GM19240 (cell line): ENCODE results near the gene LTB.
"Not testable (repeated sequence)": the region's sequence is repeated elsewhere in the genome, so short reads cannot be mapped to it uniquely, and the experiment has no call there.

Experiments
- DNase-seq: peaks from one replicate; pipeline ENCODE4 v3.0.0; 2011; ENCODE audit warnings: low spot score; ENCODE audit not compliant: insufficient read length

The LTB gene

DNA sequence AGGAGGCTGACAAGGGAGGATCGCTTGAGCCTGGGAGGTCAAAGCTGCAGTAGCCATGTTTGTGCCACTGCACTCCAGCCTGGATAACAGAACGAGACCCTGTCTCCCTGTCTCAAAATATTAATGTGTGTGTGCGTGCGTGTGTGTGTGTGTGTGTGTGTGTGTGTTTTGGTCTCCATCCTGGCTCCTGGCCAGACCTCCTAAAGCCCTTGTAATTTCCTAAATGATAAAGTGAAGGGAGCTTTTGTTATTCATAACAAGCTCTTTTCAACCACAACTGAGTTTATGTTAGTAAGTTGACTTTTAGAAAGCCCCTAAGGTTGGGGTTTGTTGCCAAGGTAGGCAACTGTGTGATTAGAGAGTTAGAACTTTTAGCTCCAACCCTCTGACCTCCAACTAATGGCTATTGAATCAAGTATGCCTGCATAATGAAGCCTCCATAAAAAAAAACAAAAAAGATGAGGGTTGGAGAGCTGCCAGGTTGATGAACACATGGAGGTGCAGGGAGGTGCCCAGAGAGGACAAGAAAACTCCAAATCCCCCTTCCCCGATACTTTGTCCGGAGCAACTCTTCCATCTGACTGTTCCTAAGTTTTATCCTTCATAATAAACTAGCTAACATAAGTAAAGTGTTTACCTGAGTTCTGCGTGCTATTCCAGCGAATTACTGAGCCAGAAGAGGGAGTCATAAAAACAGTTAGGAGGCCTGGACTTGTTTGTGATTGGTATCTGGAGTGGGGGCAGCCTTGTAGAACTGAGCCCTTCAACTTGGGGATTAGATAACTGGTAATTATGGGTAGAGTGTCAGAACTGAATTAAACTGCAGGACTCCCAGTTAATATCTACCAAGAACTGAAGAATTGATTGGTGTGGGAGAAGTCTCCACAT is 27.5 kb upstream of the LTB start:
- DNase-seq, result no peak

- DNase-seq, result no peak
Measured at GRCh38 chr6:31607317-31607716, 25.1 kb upstream of the LTB start.

DNA sequence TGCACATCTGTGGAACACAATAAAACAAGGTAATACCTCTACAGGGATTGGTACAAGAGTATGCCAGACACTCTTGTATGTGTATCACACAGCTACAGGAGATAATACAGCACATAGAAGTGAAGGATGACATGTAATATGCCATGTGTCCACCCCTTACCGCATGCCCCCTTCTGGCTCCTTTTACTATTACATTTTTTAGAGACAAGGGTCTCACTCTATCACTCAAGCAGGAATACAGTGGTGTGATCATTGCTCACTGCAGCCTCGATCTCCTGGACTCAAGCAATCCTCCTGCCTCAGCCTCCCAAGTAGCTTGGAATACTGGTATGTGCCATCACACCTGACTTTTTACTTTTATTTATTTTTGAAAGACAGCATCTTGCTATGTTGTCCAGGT is 14.8 kb upstream of the LTB start:
- peak; percentile 53 for DNase-seq

- no peak for DNase-seq
Measured at GRCh38 chr6:31592396-31592771, 10.2 kb upstream of the LTB start.

- DNase-seq, result not testable (repeated sequence)
Measured at GRCh38 chr6:31590691-31591090, 8.5 kb upstream of the LTB start.

- no peak for DNase-seq
Measured at GRCh38 chr6:31588871-31589650, 6.8 kb upstream of the LTB start.

DNA sequence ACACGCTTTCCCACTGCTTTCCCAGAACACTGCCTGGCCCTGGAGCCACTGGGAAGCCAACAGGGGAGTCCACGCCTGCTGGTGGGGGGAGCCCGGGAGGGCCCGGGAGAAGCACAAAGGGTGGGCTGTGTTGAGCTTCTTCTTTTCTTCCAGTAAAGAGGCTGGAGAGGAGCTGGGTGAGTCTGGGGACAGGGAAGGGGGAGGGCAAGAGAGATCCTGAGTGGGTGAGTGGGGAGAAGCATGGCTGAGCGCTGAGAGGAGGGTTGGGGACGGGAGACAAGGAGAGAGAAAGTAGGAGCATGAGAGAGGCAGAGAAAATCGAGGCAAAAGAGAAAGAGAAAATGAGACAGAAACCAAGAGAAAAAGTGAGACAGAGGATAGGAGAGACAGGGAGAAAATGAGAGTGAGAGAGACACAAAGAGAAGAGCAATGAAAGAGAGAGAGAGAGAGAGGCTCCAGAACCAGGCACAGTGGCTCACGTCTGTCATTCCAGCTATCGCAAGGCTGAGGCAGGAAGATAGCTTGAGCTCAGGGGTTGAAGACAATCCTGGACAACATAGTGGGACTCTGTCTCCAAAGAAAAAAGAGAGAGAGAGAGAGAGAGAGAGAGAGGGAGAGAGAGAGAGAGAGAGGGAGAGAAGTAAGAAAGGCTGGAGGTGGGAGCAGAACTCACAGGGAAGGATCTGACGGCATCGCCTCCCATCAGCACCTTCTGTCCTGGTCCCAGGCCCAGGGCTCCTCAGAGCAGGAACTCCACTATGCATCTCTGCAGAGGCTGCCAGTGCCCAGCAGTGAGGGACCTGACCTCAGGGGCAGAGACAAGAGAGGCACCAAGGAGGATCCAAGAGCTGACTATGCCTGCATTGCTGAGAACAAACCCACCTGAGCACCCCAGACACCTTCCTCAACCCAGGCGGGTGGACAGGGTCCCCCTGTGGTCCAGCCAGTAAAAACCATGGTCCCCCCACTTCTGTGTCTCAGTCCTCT is 5.9 kb upstream of the LTB start:
- DNase-seq, result no peak

DNA sequence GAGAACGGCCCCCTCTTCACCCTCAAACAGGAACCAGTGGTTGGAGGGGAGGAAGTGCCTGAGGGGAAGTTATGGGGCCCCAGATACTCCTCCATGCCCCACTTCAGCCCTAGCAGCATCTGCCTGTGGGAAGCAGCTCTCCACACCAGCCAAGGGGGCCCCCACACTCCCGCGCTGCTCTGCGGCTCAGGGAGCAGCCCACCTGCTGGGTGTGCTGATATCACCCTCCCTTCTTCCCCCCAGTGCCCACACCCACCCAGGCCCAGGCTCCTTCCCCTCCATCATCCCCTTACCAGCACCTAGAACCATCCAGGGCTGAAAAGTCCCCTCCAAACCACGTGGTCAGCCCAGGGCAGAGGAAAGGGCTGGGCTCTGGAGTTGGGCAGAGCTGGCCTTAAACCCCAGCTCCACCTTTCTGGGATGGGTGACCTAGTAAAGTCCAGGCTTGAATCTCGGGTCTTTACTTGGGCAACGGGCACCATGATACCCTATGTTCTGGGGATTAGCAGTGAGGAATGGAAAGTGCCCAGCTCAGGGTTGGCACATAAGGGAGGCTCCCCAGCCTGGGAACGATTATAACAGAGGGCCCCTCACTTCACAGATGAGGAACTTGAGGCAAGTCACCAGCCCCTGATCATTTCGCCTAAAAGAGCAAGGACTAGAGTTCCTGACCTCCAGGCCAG is 4.5 kb upstream of the LTB start:
- no peak for DNase-seq

GRCh38 chr6:31586008-31586407 is 3.8 kb upstream of the LTB start, which contains the start of gene LST1:
TSS of gene LST1 (plus strand) at chr6:31586277. CDS start at chr6:31587300, 1,023 bp downstream.
- no peak for DNase-seq

- no peak for DNase-seq
Measured at GRCh38 chr6:31585491-31585890, 3.3 kb upstream of the LTB start.

DNA sequence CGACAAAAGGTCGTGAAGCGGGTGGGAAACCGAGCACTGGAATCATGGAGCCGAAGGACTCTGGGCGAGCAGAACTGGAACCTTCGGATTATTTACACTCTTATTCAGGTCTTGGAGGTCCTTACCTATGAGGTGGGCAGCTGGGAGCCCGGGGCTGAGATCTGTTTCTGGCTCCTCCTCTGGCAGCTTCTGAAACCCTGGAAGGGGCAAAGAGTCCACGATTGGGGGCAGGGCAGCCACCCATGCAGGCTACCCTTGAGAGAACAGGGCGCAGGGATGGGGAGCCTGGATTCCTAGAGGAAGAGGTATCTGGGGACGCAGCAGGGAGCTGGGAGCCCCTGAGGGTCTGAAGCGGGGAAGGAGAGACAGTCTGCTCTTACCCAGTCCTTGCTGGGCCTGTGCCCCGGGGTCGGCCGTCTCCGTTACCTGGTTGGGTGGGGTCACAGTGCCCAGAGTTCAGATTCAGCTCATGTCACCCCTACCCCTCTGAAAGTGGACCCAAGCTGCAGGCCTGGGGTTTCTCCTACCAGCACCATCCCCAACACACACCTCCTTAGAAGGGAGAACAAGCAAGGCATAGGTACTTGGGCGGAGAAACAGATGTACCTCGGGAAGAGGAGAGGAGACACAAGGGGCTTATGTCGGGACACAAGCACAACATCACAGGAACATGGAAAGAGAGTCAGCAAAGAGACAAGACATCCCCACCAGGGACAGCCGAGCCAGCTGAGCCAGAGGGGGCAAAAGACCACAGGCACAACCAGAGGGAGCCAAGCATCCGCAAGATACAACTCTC is 592 bp downstream of the LTB start:
- DNase-seq, result no peak

- no peak for DNase-seq
Measured at GRCh38 chr6:31580807-31581433, 1.3 kb downstream of the LTB start.

- DNase-seq, result no peak
Measured at GRCh38 chr6:31580438-31580740, 1.8 kb downstream of the LTB start.

- no peak for DNase-seq
Measured at GRCh38 chr6:31579546-31580437, 2.4 kb downstream of the LTB start.

GRCh38 chr6:31579119-31579505 is 3.1 kb downstream of the LTB start:
- no peak for DNase-seq

DNA sequence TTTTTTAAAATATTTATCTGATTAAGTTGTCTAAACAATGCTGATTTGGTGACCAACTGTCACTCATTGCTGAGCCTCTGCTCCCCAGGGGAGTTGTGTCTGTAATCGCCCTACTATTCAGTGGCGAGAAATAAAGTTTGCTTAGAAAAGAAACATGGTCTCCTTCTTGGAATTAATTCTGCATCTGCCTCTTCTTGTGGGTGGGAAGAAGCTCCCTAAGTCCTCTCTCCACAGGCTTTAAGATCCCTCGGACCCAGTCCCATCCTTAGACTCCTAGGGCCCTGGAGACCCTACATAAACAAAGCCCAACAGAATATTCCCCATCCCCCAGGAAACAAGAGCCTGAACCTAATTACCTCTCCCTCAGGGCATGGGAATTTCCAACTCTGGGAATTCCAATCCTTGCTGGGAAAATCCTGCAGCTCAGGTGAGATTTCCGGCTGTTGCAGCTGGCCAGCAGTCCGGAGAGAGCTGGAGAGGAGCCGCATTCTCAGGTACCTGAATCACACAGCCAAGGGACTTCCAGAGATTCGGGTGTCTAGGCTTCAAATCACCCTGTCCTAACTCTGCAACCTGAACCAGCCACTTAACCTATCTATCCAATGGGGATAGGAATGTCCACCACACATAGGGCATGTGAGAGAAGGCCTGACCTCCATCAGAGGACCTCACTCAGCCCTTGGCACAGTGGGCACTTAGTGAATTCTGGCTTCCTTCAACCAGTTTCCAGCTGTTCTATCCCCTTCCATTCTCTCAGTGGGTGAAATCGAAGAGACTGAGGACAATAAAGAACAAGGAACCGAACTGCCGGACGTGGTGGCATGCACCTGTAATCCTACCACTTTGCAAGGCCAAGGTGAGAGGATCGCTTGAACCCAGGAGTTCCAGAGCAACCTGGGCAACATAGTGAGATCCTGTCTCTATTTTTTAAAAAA is 3.8 kb downstream of the LTB start:
- DNase-seq, result no peak

- no peak for DNase-seq
Measured at GRCh38 chr6:31577579-31577966, 4.7 kb downstream of the LTB start.
